ENCODE results near the gene C9orf153. TPM values are rescaled to one million over a fixed set of nuclear protein-coding genes. Genes with fewer than 3 reads are reported as not detected.

Gene C9orf153
- total RNA-seq, 1 experiment from 2014 or later: not detected

DNA sequence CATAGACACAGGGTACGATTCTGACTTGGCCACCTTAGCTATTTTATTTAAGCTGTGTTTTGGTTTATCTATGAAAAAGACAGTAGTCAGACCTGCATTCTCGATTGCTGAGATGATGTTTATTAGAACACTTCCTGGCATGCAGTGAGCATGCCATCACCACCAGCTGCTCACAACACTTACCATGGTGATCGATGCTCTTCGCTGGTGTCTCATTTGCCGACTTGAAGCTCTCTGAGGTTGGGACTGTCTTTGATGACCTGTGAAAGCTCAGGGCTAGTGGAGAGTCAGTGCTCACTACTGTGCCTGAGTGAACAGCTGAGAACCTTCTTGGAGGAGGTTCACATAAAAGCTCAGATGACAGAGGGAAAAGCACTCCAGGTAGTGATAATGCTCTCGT lies 4.4 kb upstream of the C9orf153 start:
- Mint-ChIP-seq H3K36me3 (ENCODE audit: insufficient read depth, unreplicated experiment) (no peaks in the 10 kb centered on the region), H3K4me1 (ENCODE audit: low read depth, unreplicated experiment) (no peaks in the 10 kb centered on the region), H3K4me3 (ENCODE audit: unreplicated experiment) (no peak overlapping the region), H3K27me3 (ENCODE audit: insufficient read depth, unreplicated experiment) (no peaks in the 10 kb centered on the region), H3K9me3 (ENCODE audit: unreplicated experiment) (no peaks in the 10 kb centered on the region), H3K27ac (ENCODE audit: unreplicated experiment) (no peak overlapping the region)
- Histone ChIP-seq H3K4me3 (ENCODE audit: low read depth, low read length) (no peak overlapping the region), H3K27me3 (replicated peaks; ENCODE audit: control insufficient read depth, insufficient read depth, low read length) (no peaks in the 10 kb centered on the region), H3K9me3 (no peaks in the 10 kb centered on the region), H3K4me1 (no peaks in the 10 kb centered on the region), H3K36me3 (ENCODE audit: control insufficient read depth, insufficient read depth, low read length) (no peaks in the 10 kb centered on the region)
- intact Hi-C loops (cut with micrococcal nuclease; ENCODE audit: unreplicated experiment): no loop called here
- POLR2A ChIA-PET: no interaction called here
- TF ChIP-seq, protein P1, sequence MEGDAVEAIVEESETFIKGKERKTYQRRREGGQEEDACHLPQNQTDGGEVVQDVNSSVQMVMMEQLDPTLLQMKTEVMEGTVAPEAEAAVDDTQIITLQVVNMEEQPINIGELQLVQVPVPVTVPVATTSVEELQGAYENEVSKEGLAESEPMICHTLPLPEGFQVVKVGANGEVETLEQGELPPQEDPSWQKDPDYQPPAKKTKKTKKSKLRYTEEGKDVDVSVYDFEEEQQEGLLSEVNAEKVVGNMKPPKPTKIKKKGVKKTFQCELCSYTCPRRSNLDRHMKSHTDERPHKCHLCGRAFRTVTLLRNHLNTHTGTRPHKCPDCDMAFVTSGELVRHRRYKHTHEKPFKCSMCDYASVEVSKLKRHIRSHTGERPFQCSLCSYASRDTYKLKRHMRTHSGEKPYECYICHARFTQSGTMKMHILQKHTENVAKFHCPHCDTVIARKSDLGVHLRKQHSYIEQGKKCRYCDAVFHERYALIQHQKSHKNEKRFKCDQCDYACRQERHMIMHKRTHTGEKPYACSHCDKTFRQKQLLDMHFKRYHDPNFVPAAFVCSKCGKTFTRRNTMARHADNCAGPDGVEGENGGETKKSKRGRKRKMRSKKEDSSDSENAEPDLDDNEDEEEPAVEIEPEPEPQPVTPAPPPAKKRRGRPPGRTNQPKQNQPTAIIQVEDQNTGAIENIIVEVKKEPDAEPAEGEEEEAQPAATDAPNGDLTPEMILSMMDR (IDR thresholded peaks at IDR 0.05; ENCODE audit: insufficient read depth in 1 of 2, low read depth in 1 of 2, low read length in 1 of 2, severe bottlenecking in 1 of 2, unreplicated experiment in 1 of 2): no peak
- BruUV-seq (replicated peaks): no TSS peak
- no peak for DNase-seq
- CTCF ChIA-PET: no interaction called here

DNA sequence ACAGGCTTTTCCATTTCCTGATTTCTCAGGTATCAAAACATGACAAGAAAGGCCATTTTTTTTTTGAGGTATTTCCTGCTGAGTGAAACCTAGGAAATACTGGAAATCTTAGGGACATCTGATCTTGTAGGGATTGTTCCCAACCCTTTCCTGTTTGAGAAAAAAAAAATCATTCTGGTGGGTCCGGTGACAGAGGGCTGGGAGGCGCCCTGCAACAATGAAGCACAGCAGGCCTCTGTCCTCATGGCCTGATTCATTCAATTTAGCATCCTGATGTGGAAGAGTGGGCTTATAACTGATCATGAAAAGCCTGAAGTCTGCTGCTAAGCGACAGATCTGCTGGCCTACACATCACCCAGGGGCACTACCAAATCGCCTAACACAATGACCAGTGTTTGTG lies 3.0 kb upstream of the C9orf153 start:
- Histone ChIP-seq H3K9me3 (no peaks in the 10 kb centered on the region), H3K36me3 (ENCODE audit: control insufficient read depth, insufficient read depth, low read length) (no peaks in the 10 kb centered on the region), H3K27me3 (replicated peaks; ENCODE audit: control insufficient read depth, insufficient read depth, low read length) (no peaks in the 10 kb centered on the region), H3K4me3 (ENCODE audit: low read depth, low read length) (no peak overlapping the region), H3K4me1 (no peaks in the 10 kb centered on the region)
- CTCF ChIA-PET: no interaction called here
- no peak overlapping the region for H3K27ac Mint-ChIP-seq (ENCODE audit: unreplicated experiment)
- H3K27me3 Mint-ChIP-seq (ENCODE audit: insufficient read depth, unreplicated experiment): no peaks in the 10 kb centered on the region
- no TSS peak for BruUV-seq (replicated peaks)
- DNase-seq: no peak
- no peaks in the 10 kb centered on the region for H3K4me1 Mint-ChIP-seq (ENCODE audit: low read depth, unreplicated experiment)
- TF ChIP-seq, protein P1 (IDR thresholded peaks at IDR 0.05; ENCODE audit: insufficient read depth in 1 of 2, low read depth in 1 of 2, low read length in 1 of 2, severe bottlenecking in 1 of 2, unreplicated experiment in 1 of 2): no peak
- no peak overlapping the region for H3K4me3 Mint-ChIP-seq (ENCODE audit: unreplicated experiment)
- H3K9me3 Mint-ChIP-seq (ENCODE audit: unreplicated experiment): no peaks in the 10 kb centered on the region
- H3K36me3 Mint-ChIP-seq (ENCODE audit: insufficient read depth, unreplicated experiment): no peaks in the 10 kb centered on the region
- intact Hi-C loops (cut with micrococcal nuclease; ENCODE audit: unreplicated experiment): no loop called here
- POLR2A ChIA-PET: no interaction called here

DNA sequence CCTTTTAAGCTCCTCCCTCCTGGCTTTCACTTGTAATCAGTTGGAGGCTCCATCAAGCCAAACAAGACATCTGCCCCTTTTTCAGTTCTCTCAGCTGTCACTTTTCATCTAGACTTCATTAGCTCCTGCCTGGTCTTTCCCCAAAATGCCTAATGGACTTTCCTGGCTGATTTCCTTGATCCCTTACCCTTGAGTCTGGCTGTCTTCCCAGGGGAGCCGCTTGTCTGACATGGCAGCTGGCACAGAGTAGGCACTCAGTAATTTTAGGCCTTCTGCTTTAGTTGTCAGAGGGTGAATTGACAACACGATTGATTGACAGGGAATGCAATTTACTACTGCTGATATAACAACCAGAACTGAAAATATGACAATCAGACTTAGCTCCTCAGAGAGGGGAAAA lies 2.1 kb downstream of the C9orf153 start:
- no peaks in the 10 kb centered on the region for H3K36me3 Mint-ChIP-seq (ENCODE audit: insufficient read depth, unreplicated experiment)
- TF ChIP-seq, protein P1 (IDR thresholded peaks at IDR 0.05; ENCODE audit: insufficient read depth in 1 of 2, low read depth in 1 of 2, low read length in 1 of 2, severe bottlenecking in 1 of 2, unreplicated experiment in 1 of 2): no peak
- H3K27me3 ChIP-seq (replicated peaks; ENCODE audit: control insufficient read depth, insufficient read depth, low read length): no peaks in the 10 kb centered on the region
- POLR2A ChIA-PET: no interaction called here
- DNase-seq: no peak
- H3K9me3 Mint-ChIP-seq (ENCODE audit: unreplicated experiment): no peaks in the 10 kb centered on the region
- BruUV-seq (replicated peaks): no TSS peak
- intact Hi-C loops (cut with micrococcal nuclease; ENCODE audit: unreplicated experiment): no loop called here
- no peaks in the 10 kb centered on the region for H3K9me3 ChIP-seq
- no peak overlapping the region for H3K27ac Mint-ChIP-seq (ENCODE audit: unreplicated experiment)
- H3K4me3 ChIP-seq (ENCODE audit: low read depth, low read length): no peak overlapping the region
- no peak overlapping the region for H3K4me3 Mint-ChIP-seq (ENCODE audit: unreplicated experiment)
- CTCF ChIA-PET: no interaction called here
- H3K4me1 Mint-ChIP-seq (ENCODE audit: low read depth, unreplicated experiment): no peaks in the 10 kb centered on the region
- no peaks in the 10 kb centered on the region for H3K36me3 ChIP-seq (ENCODE audit: control insufficient read depth, insufficient read depth, low read length)
- H3K27me3 Mint-ChIP-seq (ENCODE audit: insufficient read depth, unreplicated experiment): no peaks in the 10 kb centered on the region
- no peaks in the 10 kb centered on the region for H3K4me1 ChIP-seq

All from Caco-2 (cell line).